ENCODE measurements around the gene BECN2. TPM values are rescaled to one million over a fixed set of nuclear protein-coding genes. Genes with fewer than 3 reads are reported as not detected.
A peak's percentile ranks its signal among the peaks of the same experiment; 100 is the strongest.

BECN2 gene
- total RNA-seq, 4 donors from 2014 or later: not detected

GRCh38 chr1:241926141-241926540, 31.4 kb upstream of the BECN2 start:
- no peak for DNase-seq (ENCODE audit: low spot score in 2 of 2)
- H3K9me3 ChIP-seq: no peaks in the 10 kb centered on the region

GRCh38 chr1:241927321-241927720, 30.2 kb upstream of the BECN2 start:
- H3K27me3 ChIP-seq: no peaks in the 10 kb centered on the region
- no peak for DNase-seq (ENCODE audit: low spot score in 2 of 2)
- H3K36me3 ChIP-seq: no peaks in the 10 kb centered on the region
- H3K9me3 ChIP-seq: no peaks in the 10 kb centered on the region
- no peak overlapping the region for H3K4me3 ChIP-seq
- no peaks in the 10 kb centered on the region for H3K4me1 ChIP-seq
- 71 to 80% methylated on average over 4 of the region's 4 CpGs for WGBS, 2 donors
- H3K27ac ChIP-seq: no peak overlapping the region
- TF ChIP-seq EP300 (IDR thresholded peaks at IDR 0.05): no peak
- TF ChIP-seq CTCF (IDR thresholded peaks at IDR 0.05): no peak
- no peak for TF ChIP-seq POLR2A (IDR thresholded peaks at IDR 0.05)

More at GRCh38 chr1:241926141-241926540, 31.4 kb upstream of the BECN2 start:
- H3K27me3 ChIP-seq: no peaks in the 10 kb centered on the region
- H3K4me1 ChIP-seq: no peaks in the 10 kb centered on the region
- 82 to 85% methylated on average over 5 of the region's 5 CpGs for WGBS, 2 donors
- H3K36me3 ChIP-seq: no peaks in the 10 kb centered on the region
- TF ChIP-seq CTCF (IDR thresholded peaks at IDR 0.05) (no peak), EP300 (IDR thresholded peaks at IDR 0.05) (no peak), POLR2A (IDR thresholded peaks at IDR 0.05) (no peak)
- H3K27ac ChIP-seq: no peak overlapping the region
- H3K4me3 ChIP-seq: no peak overlapping the region

GRCh38 chr1:241932845-241933244, 24.7 kb upstream of the BECN2 start:
- Histone ChIP-seq H3K36me3 (no peaks in the 10 kb centered on the region), H3K4me1 (peaks cover 0 to 4% (median 0%) of the 10 kb centered on the region in 4 donors), H3K4me3 (no peak overlapping the region), H3K27ac (no peak overlapping the region), H3K9me3 (no peaks in the 10 kb centered on the region), H3K27me3 (no peaks in the 10 kb centered on the region)
- no peak for DNase-seq (ENCODE audit: low spot score in 2 of 2)
- 70 to 72% methylated on average over 6 of the region's 6 CpGs for WGBS, 2 donors
- TF ChIP-seq CTCF (IDR thresholded peaks at IDR 0.05) (no peak), POLR2A (IDR thresholded peaks at IDR 0.05) (no peak), EP300 (IDR thresholded peaks at IDR 0.05) (no peak)

GRCh38 chr1:241934201-241934848, 23.2 kb upstream of the BECN2 start:
- Histone ChIP-seq H3K36me3 (no peaks in the 10 kb centered on the region), H3K4me3 (no peak overlapping the region), H3K9me3 (peaks cover 0 to 13% (median 0%) of the 10 kb centered on the region in 4 donors), H3K27me3 (no peaks in the 10 kb centered on the region), H3K27ac (no peak overlapping the region), H3K4me1 (peaks cover 0 to 4% (median 0%) of the 10 kb centered on the region in 4 donors)
- 33 to 34% methylated on average over 12 of the region's 12 CpGs for WGBS, 2 donors
- TF ChIP-seq EP300 (IDR thresholded peaks at IDR 0.05) (no peak), CTCF (IDR thresholded peaks at IDR 0.05) (no peak), POLR2A (IDR thresholded peaks at IDR 0.05) (no peak)
- DNase-seq (ENCODE audit: low spot score in 2 of 2): peak in 1 of 2 donors; percentile 6

- H3K27ac ChIP-seq: no peak overlapping the region
- no peaks in the 10 kb centered on the region for H3K27me3 ChIP-seq
- no peak for TF ChIP-seq POLR2A (IDR thresholded peaks at IDR 0.05)
- no peak for TF ChIP-seq CTCF (IDR thresholded peaks at IDR 0.05)
- TF ChIP-seq EP300 (IDR thresholded peaks at IDR 0.05): no peak
- H3K9me3 ChIP-seq: peaks cover 0 to 13% (median 0%) of the 10 kb centered on the region in 4 donors
- H3K4me1 ChIP-seq: peaks cover 0 to 4% (median 0%) of the 10 kb centered on the region in 4 donors
- 64 to 67% methylated on average over 7 of the region's 7 CpGs for WGBS, 2 donors
- no peaks in the 10 kb centered on the region for H3K36me3 ChIP-seq
- no peak for DNase-seq (ENCODE audit: low spot score in 2 of 2)
- no peak overlapping the region for H3K4me3 ChIP-seq
Observed at GRCh38 chr1:241934866-241935265, 22.7 kb upstream of the BECN2 start.
